Liver (tissue), 3 donors: ENCODE data around the gene ADAMTS4.

ENCODE experiments used
- CTCF ChIP-seq: fragments of 150-350 bp; IDR thresholded peaks from 2 replicates; pipeline ENCODE4 v1.5.1; 2017; ENCODE audit warnings: improper control_type of control experiment, low read depth, low read length; ENCODE audit not compliant: missing input control
- FOXA1 ChIP-seq: IDR thresholded peaks from 2 replicates; pipeline ENCODE4 v1.6.1; 2016; ENCODE audit warnings: antibody characterized with exemption
- JUND ChIP-seq, 2 donors: IDR thresholded peaks; 2 replicates each; pipeline ENCODE4 v1.6.1; 2016; ENCODE audit warnings: antibody characterized with exemption in 2 of 2
- REST ChIP-seq: IDR thresholded peaks from 2 replicates; pipeline ENCODE4 v1.6.1; 2016; ENCODE audit warnings: antibody characterized with exemption, mild to moderate bottlenecking
- TAF1 ChIP-seq: conservative IDR thresholded peaks from 2 replicates; pipeline ENCODE4 v1.6.1; 2016; ENCODE audit warnings: antibody characterized with exemption, mild to moderate bottlenecking
- YY1 ChIP-seq: IDR thresholded peaks from 2 replicates; pipeline ENCODE4 v1.6.1; 2016; ENCODE audit warnings: antibody characterized with exemption, mild to moderate bottlenecking
- TF ChIP-seq, protein P1 (sequence below): IDR thresholded peaks from 2 replicates; pipeline ENCODE4 v1.6.1; 2016; ENCODE audit warnings: antibody characterized with exemption
- TF ChIP-seq, protein P2 (sequence below): IDR thresholded peaks from 2 replicates; pipeline ENCODE4 v1.6.1; 2016; ENCODE audit warnings: antibody characterized with exemption
- donor health status: healthy.
- donor health status: healthy.

GRCh38 chr1:161222175-161223019 lies 23.5 kb upstream of the ADAMTS4 start:
- TF ChIP-seq CTCF (no peak), TAF1 (no peak), FOXA1 (no peak), YY1 (no peak), REST (no peak), JUND (IDR thresholded peaks at IDR 0.05) (no peak)
- TF ChIP-seq, protein P1, sequence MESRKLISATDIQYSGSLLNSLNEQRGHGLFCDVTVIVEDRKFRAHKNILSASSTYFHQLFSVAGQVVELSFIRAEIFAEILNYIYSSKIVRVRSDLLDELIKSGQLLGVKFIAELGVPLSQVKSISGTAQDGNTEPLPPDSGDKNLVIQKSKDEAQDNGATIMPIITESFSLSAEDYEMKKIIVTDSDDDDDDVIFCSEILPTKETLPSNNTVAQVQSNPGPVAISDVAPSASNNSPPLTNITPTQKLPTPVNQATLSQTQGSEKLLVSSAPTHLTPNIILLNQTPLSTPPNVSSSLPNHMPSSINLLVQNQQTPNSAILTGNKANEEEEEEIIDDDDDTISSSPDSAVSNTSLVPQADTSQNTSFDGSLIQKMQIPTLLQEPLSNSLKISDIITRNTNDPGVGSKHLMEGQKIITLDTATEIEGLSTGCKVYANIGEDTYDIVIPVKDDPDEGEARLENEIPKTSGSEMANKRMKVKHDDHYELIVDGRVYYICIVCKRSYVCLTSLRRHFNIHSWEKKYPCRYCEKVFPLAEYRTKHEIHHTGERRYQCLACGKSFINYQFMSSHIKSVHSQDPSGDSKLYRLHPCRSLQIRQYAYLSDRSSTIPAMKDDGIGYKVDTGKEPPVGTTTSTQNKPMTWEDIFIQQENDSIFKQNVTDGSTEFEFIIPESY = no peak
- TF ChIP-seq, protein P2, sequence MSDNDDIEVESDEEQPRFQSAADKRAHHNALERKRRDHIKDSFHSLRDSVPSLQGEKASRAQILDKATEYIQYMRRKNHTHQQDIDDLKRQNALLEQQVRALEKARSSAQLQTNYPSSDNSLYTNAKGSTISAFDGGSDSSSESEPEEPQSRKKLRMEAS = no peak
